Dedifferentiated amniotic fluid mesenchymal stem cell (primary cell): ENCODE results near the gene YY1.
A peak's percentile ranks its signal among the peaks of the same experiment; 100 is the strongest.
"Not testable (repeated sequence)": the region's sequence is repeated elsewhere in the genome, so short reads cannot be mapped to it uniquely, and the experiment has no call there.

ENCODE experiments used
- DNase-seq: peaks from one replicate; pipeline ENCODE4 v3.0.0-alpha.2; 2016; ENCODE audit errors: extremely low spot score

Gene YY1

DNA sequence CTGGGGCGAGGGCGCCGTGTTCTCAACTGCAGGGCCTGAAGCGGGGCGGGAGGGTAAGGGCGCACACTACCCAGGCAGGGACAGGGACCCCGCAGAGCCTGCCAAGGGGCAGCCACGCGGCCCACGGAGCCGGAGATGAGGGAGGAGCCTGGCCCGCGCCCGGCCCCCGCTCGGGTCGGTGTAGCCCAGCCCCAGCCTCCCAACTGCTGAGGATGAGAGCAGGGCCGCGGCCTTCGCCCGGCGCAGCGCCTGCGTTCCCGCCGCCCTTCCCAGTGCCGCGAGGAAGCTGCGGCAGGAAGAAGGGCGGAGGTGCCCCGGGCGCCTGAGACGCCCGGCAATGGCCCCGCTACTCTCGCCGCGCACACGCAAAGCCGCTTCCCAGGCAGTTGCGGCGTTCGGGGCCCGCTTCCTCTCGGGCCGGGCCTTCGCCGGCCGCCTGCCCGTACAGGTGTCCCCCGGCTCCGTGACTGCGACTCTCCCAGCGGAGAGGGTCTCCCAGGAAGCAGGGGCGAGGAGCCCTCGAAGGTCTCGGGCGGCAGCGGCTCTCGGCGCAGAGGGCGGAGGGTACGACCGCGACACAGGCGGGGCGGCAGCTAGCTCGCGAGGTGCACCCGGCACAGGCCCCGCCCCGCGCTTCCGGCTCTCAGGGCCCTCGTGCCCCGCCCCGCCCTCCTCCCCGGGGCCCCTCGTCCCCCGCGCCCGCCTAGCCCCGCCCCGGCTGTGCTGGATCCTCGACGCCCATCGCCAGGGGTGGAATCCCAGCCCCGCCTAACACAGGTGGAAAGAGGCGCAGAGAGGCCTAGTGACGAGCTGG, 24.8 kb upstream of the YY1 start:
- DNase-seq: no peak

DNA sequence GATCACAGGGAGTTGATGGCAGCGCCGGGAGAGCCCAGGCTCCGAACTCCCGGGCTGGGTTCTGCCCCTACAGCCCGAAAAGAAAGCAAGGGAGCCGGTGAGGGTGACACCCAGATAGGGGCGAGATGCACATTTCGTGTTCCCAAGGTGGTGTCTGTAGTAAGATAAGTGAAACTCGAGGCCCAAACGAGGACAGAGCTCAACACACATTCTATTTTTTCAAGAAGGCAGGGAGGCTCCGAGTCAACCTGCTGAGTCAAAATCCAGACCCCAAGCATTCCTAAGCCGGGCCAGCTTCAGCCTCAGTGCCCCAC, 24.2 kb upstream of the YY1 start:
- DNase-seq: no peak

DNA sequence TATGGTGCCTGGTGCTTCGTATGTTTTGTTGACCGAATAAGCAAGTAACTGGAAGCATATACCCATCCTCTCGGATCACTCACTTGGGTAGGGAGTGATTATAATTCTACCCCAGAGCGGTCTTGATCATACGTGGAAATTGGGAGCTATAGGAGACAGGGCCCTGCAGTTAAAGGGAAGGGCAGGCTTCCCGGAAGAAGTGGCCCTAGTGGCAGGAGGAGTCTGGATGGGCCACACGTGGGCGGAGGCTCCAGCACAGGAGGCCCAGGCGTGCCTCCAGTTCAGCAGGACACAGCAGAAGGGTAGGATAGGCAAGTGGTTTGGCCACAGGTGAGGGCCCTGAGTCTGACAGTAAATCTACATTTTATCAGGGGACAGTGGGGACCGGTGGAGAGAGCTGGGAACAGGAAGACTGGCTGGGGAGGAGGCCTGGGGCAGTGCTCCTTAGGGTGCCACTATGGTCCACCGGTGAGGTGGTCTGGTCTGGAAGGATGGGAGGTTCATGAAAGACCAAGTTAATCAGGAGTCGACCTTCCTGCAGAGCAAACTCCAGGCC, 23.5 kb upstream of the YY1 start:
- no peak for DNase-seq

DNA sequence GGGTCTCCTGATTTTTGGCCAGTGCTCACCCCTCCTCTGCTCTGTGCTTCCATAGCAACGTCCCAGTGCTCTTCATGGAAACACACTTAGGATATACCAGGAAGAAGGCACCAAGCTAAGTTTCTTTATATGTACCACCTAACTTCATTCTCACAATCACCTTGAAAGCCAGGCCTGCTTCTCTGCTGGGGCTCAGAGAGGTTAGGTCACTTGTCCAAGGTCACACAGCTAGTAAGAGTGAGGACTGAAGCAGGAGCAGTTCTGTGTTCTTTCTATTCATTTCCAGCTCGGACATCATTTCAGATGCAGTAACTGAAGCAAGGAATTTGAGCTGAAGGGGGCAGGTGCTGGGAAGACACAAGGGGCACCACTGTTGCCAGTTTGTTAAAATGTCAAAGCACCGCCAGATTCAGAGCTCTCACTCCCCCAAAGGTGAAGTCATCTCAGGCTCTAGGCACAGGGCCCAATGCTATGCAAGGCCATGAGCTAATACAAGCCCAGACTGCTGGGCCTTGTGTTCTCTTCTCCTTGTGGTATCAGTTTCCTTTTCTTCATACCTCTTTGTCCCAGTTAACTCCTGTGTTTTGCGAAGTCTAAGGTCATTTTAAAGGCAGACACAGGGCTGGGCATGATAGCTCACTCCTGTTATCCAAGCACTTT, 19.7 kb upstream of the YY1 start:
- DNase-seq: no peak

DNA sequence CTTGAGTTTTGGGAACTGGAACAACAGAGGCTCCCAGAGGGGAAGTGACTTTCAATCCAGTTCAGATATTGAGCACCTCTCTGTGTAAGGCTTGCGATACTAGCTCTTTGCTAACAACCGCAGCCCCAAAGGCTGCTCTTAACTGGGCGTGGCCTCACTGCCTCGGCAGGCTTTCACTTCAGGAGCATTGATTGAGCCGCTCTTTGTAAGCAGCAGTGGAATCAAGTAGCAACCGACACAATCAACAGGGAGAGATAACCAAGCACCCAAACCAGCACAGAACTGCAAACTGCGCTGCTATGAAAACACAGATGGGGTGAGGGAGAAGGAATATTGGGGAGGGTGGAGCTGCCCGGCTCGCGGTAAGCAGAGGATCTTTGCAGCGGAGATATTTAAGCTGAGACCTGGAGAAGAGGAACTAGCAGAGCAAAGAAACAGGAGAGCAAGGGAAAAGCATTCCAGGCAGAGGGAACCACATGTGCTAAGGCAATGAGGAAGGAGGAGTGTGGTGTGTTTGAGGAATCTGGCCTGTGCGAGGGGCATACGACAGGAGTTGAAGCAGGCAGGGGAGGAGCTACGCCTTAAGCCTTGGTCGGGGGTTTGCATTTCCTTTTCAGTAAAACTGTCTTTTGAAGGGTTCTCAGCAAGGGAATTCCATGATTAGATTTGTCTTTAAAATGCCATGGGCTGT, 17.3 kb upstream of the YY1 start:
- peak; percentile 49 for DNase-seq

DNA sequence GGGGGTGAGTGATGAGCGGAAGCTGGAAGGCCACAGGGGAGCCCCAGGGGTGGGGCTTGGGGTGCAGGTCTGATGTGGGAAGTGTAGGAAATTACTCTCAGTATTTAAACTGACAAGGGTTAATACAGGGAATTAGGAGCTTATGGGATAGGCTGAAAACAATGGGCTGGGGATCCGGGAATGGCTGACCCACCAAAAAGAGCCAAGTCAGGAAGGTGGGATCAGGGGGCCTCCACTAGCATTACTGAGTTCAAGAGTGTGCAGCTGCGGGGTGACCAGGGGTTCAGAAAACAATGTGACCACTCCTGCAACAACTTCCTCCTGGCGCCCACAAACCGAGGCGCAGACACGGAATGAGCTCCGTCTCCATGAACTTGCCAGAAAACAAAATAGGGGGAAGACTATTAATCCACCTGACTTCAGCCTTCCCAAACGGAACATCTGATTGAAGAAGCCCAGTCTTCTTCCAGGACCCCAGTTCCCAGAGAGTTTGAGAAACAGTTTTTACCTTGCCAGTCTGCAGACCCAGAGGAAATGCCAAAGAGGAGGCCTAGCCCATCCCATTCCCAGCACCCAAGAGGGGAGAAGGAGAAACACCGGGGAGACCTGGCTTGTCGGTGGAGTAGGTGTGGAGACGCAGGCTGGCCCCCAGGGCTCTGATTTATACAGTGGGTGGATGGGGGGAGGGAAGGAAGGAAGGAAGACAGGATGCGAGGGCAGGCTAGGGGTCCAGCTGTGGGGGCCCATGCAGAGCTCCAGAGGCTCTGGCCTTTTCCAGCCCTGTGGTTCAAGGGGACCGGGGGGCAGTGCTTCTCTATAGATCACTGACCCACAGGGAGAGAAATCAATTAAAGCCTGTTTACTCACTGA, 16.5 kb upstream of the YY1 start:
- DNase-seq: no peak

DNA sequence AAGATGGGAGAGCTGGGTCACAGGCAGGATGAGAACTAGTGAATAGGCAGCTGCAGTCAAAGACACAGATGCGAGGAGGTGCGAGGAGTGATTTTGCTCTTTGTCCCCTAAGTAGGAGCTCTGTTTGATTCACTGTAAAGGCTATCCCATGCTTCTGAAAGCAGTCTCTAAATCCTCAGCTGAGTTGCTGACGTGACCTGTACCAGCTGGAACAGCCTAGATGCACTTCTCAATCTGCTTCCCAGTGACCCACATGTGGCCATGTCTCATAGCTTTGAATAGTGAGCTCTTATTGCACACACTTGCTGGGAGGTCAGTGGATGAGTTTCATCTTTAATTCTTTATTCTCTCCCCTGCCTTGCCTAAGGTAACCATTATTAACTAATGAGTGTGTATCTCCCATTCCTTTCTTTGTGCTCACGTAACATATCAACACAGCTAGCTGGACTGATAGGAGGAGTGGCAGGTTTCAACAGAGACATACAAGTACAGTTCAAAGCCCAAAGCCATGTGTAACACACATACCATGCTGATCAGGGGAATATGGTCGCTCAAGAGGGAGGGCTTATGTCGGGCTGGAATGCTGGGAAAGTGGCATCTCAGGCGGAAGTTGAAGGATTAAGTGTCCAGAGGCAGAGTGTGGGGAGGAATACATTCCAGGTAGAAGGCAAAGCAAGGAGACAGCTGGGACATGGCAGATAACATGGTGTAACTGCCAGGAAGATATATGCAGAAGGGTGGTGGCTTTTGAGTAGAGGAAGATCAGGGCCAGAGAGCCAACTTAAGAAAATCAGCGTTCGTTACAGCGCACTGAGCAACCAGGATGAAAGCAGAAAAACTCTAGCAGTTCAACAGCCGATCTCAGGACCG, 15.4 kb upstream of the YY1 start:
- DNase-seq: no peak

DNA sequence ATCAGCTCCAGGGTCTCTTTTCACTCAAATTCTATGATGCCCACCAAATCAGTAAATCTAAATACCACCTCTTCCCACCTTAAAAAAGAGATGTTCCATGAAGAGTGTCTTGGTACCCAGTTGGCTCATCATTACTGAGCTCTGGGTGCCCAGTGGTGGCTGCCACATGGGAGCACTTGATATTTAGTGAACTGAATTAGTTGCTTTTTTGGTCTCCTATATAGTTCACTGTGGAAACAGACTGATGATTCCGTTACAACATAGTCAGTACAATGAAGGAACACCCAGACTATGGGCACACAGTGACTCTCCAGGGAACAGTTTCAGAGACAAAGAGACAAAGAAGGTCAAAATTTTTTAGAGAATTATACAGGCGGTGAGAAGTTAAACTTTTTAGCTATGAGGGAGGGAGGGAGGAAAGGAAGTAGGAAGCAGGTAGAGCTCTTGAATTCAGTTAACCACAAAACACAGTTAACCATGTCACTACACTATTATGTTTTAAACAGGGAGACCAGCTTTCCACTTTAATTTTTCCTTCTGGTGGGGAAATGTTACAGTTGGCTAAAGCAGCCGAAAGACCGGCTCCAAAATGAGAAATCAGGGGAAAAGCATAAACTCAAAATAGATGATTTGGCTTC, 14.6 kb upstream of the YY1 start:
- DNase-seq: no peak

DNA sequence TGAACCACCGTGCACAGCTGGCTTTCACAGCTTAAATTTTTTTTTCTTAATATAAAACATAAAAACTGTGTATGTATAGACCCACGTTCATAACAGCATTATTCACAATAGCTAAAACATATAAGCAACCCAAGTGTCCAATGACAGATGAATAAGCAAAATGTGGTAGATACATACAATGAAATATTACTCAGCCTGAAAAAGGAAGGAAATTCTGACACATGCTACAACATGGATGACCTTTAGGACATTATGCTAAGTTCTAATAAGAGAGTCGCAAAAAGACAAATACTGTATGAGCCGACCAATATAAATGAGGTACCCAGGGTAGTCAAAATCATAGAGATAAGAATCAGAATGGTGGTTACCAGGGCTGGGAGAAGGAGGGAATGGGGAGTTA, 13.8 kb upstream of the YY1 start:
- DNase-seq: no peak

DNA sequence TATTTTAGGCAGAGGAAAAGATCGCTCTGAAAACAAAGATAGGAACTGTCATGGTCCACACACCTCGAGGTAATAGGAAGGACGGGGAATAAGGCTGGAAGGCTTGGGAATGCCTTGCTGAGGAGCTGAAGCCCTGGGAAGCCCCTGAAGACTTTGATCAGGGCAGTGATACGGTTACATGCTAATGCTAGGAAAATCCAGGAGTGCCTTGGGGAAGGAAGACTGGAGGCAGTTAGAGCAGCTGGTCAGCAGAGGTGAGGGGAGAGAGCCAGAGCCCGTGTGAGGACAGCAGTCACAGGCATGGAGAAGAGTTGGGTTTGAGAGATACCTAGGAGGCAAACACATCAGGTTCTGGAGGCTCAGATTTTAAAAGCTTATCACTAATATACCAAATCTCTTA, 8.6 kb upstream of the YY1 start:
- no peak for DNase-seq

DNA sequence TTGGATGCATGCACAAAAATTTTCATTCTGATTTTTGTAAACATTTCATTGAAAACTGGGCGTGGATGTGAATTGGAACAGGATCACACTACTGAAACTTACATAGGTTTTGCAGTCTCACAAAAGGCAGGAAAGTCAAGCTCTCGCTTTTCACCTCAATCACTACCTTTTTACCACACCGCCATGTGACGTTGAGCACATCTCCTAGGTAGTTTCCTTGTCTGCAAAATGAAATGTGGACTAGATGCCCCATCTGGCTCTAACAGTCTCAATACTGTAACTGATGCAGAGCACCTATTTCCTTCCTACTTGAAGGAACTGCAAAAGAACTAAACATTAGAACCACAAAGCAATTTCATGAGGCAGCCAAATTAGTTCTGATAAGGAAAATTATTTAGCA, 4.4 kb upstream of the YY1 start:
- no peak for DNase-seq

DNA sequence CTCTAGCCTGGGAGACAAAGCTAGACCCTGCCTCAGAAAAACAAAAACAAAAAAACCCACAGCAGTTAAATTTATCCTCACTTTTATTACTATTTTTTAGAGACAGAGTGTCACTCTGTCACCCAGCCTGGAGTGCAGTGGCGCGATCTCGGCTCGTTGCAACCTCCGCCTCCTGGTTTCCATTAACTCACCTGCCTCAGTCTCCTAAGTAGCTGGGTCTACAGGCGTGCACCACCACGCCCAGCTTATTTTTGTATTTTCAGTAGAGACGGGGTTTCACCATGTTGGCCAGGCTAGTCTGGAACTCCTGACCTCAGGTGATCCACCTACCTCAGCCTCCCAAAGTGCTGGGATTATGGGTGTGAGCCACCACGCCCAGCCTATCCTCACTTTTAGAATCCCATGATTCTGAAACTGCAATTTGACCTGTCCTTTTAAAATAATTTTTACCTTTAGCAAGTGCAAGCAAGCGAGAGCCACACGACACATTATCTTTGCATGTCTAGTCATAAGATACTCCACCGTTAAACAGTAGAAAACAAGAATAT, 2.6 kb upstream of the YY1 start:
- not testable (repeated sequence) for DNase-seq

DNA sequence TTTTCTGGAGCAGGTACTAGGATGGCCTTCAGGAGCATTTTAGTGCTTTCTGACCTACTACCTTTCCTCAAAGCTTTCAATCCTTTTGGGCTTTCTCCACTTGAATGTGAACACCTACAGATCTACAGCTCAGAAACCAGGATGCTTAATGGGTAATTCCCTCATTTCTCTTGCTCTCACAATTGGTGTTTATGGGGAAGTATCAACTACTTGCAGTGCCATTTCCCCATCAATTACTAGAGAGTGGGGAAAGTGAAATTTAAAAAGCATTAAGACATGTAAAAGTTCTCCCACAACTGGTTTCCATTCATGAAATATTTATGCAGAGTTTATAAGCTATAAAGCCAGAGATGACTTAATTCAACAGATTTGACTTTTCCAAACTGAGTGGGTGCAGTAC, 2.1 kb upstream of the YY1 start:
- no peak for DNase-seq

DNA sequence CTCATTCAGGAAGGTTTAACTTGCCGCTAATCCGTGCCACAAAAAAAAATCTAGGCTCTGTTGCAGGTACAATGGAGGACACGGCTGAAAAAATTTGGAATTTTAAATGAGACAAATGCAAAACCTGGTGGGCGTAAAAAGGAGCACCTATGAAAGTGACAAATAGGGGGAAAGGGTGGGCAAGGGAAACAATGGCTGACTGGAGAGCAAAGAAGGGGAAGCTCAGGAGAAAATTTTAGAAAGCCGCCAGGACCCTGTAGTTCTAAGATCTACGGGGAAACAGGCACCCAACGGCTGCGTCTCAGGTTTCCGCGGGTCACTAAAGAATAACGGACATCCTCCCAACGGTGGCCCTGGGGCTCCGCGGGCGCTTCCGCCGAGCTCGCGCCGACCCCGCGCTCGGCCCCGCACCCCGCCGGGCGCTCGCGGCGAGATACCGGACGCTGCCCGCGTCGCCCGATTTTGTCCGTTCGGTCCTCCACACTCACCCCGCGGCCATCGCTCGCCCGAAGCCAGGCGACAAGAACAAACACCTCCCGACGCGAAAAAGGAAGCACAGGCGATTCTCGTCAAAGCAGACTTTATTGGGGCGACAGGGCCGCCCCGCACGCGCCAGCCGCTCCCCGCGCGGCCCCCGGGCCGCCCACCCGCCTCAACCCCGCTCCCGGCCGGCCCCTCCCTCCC, 1.1 kb upstream of the YY1 start:
- no peak for DNase-seq

DNA sequence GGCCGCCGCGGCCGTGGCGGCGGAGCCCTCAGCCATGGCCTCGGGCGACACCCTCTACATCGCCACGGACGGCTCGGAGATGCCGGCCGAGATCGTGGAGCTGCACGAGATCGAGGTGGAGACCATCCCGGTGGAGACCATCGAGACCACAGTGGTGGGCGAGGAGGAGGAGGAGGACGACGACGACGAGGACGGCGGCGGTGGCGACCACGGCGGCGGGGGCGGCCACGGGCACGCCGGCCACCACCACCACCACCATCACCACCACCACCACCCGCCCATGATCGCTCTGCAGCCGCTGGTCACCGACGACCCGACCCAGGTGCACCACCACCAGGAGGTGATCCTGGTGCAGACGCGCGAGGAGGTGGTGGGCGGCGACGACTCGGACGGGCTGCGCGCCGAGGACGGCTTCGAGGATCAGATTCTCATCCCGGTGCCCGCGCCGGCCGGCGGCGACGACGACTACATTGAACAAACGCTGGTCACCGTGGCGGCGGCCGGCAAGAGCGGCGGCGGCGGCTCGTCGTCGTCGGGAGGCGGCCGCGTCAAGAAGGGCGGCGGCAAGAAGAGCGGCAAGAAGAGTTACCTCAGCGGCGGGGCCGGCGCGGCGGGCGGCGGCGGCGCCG, 381 bp downstream of the YY1 start:
- DNase-seq: no peak

DNA sequence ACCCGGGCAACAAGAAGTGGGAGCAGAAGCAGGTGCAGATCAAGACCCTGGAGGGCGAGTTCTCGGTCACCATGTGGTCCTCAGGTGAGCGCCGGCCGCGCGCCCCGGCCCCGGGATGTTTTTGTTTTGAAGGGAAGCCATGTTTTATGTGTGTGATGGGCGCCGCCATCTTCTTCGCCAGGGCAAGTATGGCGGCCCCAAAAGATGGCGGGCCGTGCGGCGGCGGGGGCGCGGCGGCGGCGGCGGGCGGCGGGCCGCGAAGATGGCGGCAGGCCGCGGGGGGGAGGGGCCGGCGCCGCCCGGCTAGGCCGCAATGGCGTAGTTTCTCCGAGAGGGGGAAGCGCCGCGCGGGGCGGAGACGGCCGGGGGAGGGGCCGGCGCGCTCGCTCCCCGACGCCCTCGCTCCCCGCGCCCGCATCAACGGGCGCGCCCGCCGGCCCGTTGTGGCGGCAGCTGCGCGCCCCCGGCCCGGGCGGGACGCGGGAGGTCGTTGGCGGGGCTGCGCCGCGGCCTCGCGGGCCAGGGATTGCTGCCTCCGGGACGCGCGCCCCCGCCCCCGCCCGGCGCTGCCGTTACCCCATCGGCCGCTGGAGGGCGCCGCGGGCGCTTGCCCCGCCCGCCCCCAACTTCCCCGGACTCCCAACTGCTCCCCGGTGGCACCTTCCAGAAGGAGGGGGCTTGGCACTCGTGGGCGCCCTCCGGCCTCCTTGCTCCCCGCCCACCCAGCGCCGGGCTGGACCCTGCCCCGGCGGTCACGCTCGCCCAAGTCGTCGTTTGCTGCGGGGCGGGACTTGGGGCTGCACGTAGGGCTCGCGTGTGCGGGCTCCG, 1.1 kb downstream of the YY1 start:
- DNase-seq: peak; percentile 80

DNA sequence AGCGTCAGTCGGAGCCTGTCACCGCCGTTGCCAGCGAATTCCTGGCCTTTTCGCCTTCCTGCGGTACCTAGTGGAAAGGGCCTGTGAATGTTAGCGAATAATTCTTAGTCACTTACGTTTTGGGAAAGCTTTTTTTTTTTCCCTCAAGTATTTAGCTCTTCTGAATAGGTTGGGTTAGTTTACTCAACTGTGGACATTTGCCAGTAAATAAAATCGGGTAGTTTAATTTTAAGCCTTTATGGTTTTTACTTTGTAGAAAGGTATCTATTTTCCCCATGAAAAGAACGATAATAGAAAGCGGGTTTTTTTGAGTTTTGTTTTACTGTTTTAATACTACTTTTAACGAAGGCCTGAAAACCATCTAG, 1.7 kb downstream of the YY1 start:
- DNase-seq: no peak

DNA sequence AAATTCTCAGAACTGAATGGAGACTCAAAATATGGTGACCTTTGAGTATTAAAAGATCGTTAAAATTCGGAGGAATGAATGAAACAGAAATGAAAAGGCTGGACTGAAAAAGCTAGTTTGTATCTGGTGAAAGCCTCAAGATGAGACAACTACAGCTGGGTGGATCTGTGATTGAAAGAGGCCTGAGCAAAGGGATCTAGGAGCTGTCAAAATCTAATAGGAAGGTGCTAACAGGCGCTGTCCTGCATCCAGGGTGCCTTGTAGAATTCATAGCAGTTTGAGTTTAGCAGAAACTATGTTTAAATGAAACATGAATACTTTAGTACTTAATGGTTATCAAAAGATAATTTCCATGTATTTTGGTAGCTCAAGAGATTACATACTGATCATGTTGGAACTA, 2.3 kb downstream of the YY1 start:
- DNase-seq: no peak
